Cardiac fibroblast (primary cell): ENCODE measurements around the gene AVP.

Experiments used
- DNase-seq, 2 donors: peaks; one replicate each; pipeline versions ENCODE4 v3.0.0 to v3.0.0-alpha.2; 2010; ENCODE audit warnings: low read depth in 2 of 2
- H3K4me3 ChIP-seq, 2 donors: replicated peaks in 1 of 2; 1 replicate in 1 of 2; 2 replicates in 1 of 2; pipeline ENCODE4 v1.5.1; 2011; ENCODE audit warnings: low read depth in 2 of 2, low read length in 2 of 2, mild to moderate bottlenecking in 2 of 2, moderate library complexity in 1 of 2
- TF ChIP-seq, protein P1 (sequence below): IDR thresholded peaks from one replicate; pipeline ENCODE4 v1.5.1; 2011; ENCODE audit warnings: low read depth, mild to moderate bottlenecking, low read length, inconsistent platforms

The AVP gene

DNA sequence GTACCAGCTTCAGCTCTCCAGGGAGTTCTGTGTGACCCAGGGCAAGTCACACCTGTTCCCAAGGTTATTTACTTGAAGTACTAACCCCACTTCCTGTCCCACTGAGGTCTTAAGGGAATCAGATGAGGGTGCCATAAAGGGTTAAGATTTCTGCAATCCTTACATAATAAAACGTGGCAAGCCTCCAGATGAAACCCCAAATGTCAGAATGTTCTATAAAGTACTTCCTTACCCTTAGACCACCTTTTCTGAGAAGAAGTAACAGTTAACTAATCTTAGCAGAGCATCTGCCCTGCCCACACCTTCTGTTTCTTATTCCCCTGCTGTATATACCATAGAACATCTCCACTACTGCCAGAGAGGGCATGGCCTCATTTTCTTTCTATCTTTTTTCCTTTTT, 6.0 kb upstream of the AVP start:
- no peak overlapping the region for H3K4me3 ChIP-seq
- no peak for DNase-seq
- TF ChIP-seq, protein P1, sequence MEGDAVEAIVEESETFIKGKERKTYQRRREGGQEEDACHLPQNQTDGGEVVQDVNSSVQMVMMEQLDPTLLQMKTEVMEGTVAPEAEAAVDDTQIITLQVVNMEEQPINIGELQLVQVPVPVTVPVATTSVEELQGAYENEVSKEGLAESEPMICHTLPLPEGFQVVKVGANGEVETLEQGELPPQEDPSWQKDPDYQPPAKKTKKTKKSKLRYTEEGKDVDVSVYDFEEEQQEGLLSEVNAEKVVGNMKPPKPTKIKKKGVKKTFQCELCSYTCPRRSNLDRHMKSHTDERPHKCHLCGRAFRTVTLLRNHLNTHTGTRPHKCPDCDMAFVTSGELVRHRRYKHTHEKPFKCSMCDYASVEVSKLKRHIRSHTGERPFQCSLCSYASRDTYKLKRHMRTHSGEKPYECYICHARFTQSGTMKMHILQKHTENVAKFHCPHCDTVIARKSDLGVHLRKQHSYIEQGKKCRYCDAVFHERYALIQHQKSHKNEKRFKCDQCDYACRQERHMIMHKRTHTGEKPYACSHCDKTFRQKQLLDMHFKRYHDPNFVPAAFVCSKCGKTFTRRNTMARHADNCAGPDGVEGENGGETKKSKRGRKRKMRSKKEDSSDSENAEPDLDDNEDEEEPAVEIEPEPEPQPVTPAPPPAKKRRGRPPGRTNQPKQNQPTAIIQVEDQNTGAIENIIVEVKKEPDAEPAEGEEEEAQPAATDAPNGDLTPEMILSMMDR, result no peak

DNA sequence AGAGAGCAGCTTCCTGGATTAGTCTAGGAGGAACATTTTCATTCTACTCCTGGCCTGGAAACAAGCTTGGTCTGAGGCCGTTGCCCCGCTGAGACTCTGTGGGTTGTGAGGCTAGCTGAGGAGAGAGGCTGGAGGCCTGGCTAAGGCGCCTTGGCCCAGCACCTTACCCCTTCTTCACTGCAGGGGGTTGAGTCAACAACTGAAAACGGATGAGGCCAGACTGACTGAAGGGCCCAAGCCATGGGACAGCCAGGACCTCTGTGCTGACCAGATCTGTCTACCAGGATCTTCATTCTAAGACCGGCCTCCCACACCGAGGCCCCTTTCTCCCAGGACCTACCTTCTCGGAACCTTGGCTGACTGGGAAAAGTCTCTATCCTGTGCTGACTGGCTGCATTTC, 3.5 kb upstream of the AVP start:
- TF ChIP-seq, protein P1, result no peak
- DNase-seq, result no peak
- no peak overlapping the region for H3K4me3 ChIP-seq

DNA sequence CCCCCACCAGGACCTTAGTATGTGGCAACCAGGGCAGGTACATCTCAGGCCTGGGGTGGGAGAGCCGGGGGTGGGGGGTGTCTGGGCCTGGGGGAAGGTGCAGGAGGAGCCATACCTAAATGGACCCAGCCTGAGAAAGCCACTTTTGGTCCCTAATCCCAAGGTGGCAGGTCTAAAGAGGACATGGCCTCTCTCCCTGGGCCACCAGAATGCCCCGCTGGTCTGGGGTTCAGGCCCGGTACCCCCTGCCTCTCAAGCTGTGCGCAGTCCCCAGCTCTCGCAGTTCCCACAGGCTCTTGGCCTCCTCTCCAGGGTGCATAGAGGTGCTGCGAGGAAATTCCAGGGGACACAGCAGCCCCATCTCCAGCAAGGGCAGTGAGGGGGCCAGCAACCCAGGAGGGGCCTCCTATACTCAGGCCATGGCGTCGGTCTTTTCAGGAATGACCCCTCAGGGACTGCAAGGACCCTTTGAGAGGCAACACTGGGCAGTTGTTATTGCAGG, 1.1 kb upstream of the AVP start:
- TF ChIP-seq, protein P1, result no peak
- H3K4me3 ChIP-seq, result no peak overlapping the region
- no peak for DNase-seq

DNA sequence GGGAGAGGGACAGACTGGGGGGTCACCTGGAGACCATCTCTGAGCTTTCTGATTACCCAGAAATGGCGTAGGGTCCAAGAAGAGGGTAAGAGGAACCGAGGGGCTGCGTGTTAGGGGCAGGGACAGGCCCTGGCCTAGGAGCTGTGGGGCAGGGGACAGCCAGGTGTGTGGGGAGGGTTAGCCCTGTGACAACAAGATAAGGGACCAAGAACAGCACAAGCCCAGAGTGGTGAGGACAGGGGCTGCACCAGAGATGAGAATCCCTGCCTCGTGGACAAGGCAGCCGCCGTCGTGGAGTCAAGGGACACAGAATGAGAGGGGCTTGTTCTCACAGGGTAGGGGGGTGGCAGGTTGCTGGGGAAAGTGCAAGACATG, 449 bp upstream of the AVP start:
- DNase-seq, result no peak
- TF ChIP-seq, protein P1, result no peak

DNA sequence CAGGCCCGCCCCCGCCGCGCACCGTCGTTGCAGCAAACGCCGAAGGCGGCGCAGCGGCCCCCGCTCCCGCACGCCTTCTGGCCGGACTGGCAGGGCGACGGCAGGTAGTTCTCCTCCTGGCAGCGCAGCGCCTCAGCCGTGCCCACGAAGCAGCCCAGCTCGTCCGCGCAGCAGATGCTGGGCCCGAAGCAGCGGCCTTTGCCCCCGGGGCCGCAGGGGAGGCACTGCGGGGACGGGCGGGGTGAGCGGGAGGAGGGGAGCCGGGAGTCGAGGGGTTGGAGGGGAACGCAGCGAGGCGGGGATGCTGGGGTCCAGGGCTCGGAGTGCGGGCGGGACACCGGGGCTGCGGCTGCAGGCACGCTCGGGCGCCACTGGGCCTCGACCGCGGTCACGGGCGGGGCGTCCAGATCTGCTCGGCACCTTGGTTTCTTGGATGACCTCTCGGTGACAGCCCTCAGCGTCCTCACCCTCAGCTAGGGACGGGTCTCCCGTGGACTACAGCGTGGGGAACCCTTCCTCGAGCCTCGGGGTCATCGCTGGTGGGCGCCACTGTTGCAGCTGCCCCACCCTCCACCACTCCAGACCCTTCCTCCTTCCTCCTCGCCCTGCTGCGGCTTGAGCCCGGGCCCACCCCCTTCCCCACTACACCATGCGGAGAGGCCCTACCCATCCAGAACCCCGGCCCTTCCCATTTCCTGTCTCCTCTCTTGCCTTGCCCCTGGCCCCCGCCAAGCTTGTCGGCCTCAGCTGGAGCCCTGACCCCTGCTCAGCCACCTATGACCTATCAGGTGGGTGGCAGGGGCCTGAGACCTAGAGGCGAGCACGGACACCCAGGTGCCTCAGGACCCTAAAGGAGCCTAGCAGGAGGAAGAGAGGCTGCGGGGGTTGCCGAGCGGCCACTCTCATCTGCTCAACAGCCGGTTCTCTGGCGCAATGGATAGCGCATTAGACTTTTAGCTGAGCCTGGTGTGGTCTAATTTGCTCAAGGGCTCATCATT, 1.3 kb downstream of the AVP start:
- DNase-seq, result no peak
- TF ChIP-seq, protein P1, result no peak
- no peak overlapping the region for H3K4me3 ChIP-seq

More for the DNA sequence above, 449 bp upstream of the AVP start:
- H3K4me3 ChIP-seq, result no peak overlapping the region

DNA sequence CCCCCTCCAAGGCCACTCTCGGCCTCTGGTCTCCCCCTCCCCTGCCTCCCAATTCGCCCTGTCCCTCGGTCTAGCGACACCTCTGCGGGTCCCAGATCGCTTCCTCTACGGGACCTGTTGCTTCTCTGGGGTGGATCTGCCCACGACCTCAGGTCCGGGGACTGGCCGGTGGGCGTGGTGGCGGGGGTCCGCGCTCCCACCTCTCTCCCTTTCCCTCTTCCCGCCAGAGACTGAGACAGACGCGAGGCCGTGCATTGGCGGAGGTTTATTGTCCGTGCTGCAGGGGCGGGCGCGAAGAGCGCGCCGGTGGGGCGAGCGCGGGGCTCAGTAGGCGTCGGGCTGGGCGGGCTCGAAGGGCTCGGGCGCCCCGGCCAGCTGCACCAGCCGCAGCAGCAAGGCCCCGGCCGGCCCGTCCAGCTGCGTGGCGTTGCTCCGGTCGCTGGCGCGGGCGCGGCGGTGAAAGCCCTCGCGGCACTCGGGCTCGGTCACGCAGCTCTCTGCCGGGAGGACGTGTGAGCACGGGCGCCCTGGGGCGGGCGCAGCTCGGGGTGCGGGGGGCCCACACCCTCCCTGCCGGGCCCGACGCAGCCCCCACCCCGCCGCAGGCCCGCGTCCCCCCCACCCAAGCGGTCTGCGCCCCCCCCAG, 2.1 kb downstream of the AVP start:
- DNase-seq, result no peak
- TF ChIP-seq, protein P1, result no peak
- no peak overlapping the region for H3K4me3 ChIP-seq
